ENCODE measurements around the gene STK32C.

DNA sequence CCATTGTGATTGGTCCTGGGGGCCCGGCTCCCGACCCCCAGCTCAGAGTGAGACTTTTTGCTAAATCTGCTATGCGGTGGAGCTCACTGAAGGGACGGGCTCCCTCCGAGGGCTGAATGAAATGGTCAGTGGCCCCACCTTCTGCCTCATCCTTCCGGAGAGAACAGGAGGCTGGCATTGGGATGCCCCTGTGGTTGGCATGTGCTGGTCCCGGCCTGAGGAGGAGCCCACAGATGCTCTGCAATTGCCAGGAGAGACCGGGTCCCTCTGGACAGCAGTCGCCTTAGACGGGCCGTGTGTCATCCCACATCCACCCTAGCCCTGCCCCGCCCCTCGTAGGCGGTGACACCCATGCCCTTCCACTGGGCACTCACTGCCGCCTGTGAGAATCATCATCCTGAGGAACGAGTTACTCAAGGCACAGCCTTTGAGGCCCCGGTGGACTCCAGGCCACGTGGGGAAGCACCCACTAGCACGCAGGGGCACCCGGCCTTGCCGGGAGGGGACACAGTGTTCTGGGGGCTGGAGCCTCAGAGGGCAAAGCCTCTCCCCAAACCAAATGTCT, 142.3 kb downstream of the STK32C start:
- TF ChIP-seq CTCF (conservative IDR thresholded peaks at IDR 0.05; ENCODE audit: low read depth, low read length) (no peak), EZH2 (IDR thresholded peaks at IDR 0.05; ENCODE audit: borderline replicate concordance, low read depth, low read length, poor library complexity, severe bottlenecking) (no peak)

Measured in A673 (cell line).